Parathyroid adenoma (tissue), 2 donors: ENCODE data around the gene ARHGAP5.
"Not testable (repeated sequence)": the region's sequence is repeated elsewhere in the genome, so short reads cannot be mapped to it uniquely, and the experiment has no call there.

Source experiments
- H2AFZ ChIP-seq: fragments of 300-600 bp; sonication (generic); one replicate; pipeline ENCODE4 v1.7.0; 2017; ENCODE audit warnings: antibody characterized with exemption, mild to moderate bottlenecking
- H3K27ac ChIP-seq: fragments of 300-600 bp; sonication (generic); one replicate; pipeline ENCODE4 v1.7.0; 2017
- H3K27me3 ChIP-seq: fragments of 300-600 bp; sonication (generic); one replicate; pipeline ENCODE4 v1.7.0; 2017; ENCODE audit warnings: low read length; ENCODE audit not compliant: control insufficient read depth, insufficient read depth
- H3K36me3 ChIP-seq: fragments of 300-600 bp; sonication (generic); one replicate; pipeline ENCODE4 v1.7.0; 2017; ENCODE audit warnings: low read length; ENCODE audit not compliant: control insufficient read depth, insufficient read depth
- H3K4me1 ChIP-seq: fragments of 300-600 bp; sonication (generic); one replicate; pipeline ENCODE4 v1.7.0; 2017; ENCODE audit warnings: control low read depth
- H3K4me2 ChIP-seq: fragments of 300-600 bp; sonication (generic); one replicate; pipeline ENCODE4 v1.7.0; 2017; ENCODE audit warnings: low read length
- H3K4me3 ChIP-seq: fragments of 300-600 bp; sonication (generic); one replicate; pipeline ENCODE4 v1.7.0; 2017; ENCODE audit warnings: low read depth, low read length
- H3K79me2 ChIP-seq: fragments of 300-600 bp; sonication (generic); one replicate; pipeline ENCODE4 v1.7.0; 2017; ENCODE audit warnings: control low read depth
- H3K9ac ChIP-seq: fragments of 300-600 bp; sonication (generic); one replicate; pipeline ENCODE4 v1.7.0; 2017; ENCODE audit warnings: mild to moderate bottlenecking
- H3K9me3 ChIP-seq: fragments of 300-600 bp; sonication (generic); one replicate; pipeline ENCODE4 v1.7.0; 2017; ENCODE audit warnings: low read length; ENCODE audit not compliant: control insufficient read depth
- CTCF ChIP-seq: fragments of 300-600 bp; sonication (generic); IDR thresholded peaks from one replicate; pipeline ENCODE4 v1.7.0; 2017; ENCODE audit warnings: antibody characterized with exemption, mild to moderate bottlenecking
- donor health status: primary hyperparathyroidism.

The ARHGAP5 gene

GRCh38 chr14:32121948-32122347 is 44.8 kb downstream of the ARHGAP5 start:
- H3K9me3 ChIP-seq: peaks cover 4% of the 10 kb centered on the region
- no peaks in the 10 kb centered on the region for H3K27me3 ChIP-seq
- no peak overlapping the region for H2AFZ ChIP-seq
- no peak overlapping the region for H3K9ac ChIP-seq
- no peak overlapping the region for H3K4me2 ChIP-seq
- no peak overlapping the region for H3K4me3 ChIP-seq
- H3K79me2 ChIP-seq: peaks cover 23% of the 10 kb centered on the region
- H3K27ac ChIP-seq: no peak overlapping the region
- no peak for TF ChIP-seq CTCF
- H3K4me1 ChIP-seq: no peaks in the 10 kb centered on the region
- H3K36me3 ChIP-seq: no peaks in the 10 kb centered on the region

GRCh38 chr14:32126899-32127730 is 50.0 kb downstream of the ARHGAP5 start:
- not testable (repeated sequence) for H3K27ac ChIP-seq, H3K27me3 ChIP-seq, H3K4me3 ChIP-seq, H3K4me2 ChIP-seq, H3K4me1 ChIP-seq, H2AFZ ChIP-seq, H3K36me3 ChIP-seq, H3K9ac ChIP-seq, H3K9me3 ChIP-seq
- H3K79me2 ChIP-seq: peaks cover 44% of the 10 kb centered on the region

- not testable (repeated sequence) for H3K4me3 ChIP-seq, H3K36me3 ChIP-seq, H3K27me3 ChIP-seq, H3K4me1 ChIP-seq, H3K9me3 ChIP-seq, H3K9ac ChIP-seq, H2AFZ ChIP-seq, H3K27ac ChIP-seq, H3K4me2 ChIP-seq
- H3K79me2 ChIP-seq: peaks cover 38% of the 10 kb centered on the region
These were observed 50.9 kb downstream of the ARHGAP5 start for GRCh38 chr14:32127731-32128654.

- Histone ChIP-seq H3K36me3 (no peaks in the 10 kb centered on the region), H2AFZ (no peak overlapping the region), H3K9ac (no peak overlapping the region), H3K4me3 (no peak overlapping the region), H3K4me2 (no peak overlapping the region), H3K27ac (no peak overlapping the region), H3K9me3 (no peaks in the 10 kb centered on the region), H3K4me1 (no peaks in the 10 kb centered on the region), H3K79me2 (peaks cover 38% of the 10 kb centered on the region), H3K27me3 (no peaks in the 10 kb centered on the region)
- no peak for TF ChIP-seq CTCF
These were observed 51.6 kb downstream of the ARHGAP5 start for GRCh38 chr14:32128703-32129102.

GRCh38 chr14:32129124-32129523 is 52.0 kb downstream of the ARHGAP5 start:
- Histone ChIP-seq H3K36me3 (no peaks in the 10 kb centered on the region), H3K4me2 (no peak overlapping the region), H3K27me3 (no peaks in the 10 kb centered on the region), H3K79me2 (peaks cover 34% of the 10 kb centered on the region), H3K4me3 (no peak overlapping the region), H3K9ac (no peak overlapping the region), H3K4me1 (no peaks in the 10 kb centered on the region), H2AFZ (no peak overlapping the region), H3K9me3 (no peaks in the 10 kb centered on the region), H3K27ac (no peak overlapping the region)
- TF ChIP-seq CTCF: no peak

- H3K79me2 ChIP-seq: peaks cover 23% of the 10 kb centered on the region
- H3K27me3 ChIP-seq, H3K9ac ChIP-seq, H3K4me2 ChIP-seq, H3K9me3 ChIP-seq, H3K4me1 ChIP-seq, H3K4me3 ChIP-seq, H3K36me3 ChIP-seq, H2AFZ ChIP-seq, H3K27ac ChIP-seq: not testable (repeated sequence)
These were observed 54.6 kb downstream of the ARHGAP5 start for GRCh38 chr14:32131689-32132088.
